Type B pancreatic cell (in vitro differentiated cells): ENCODE data around the gene CFAP65. TPM values are rescaled to one million over a fixed set of nuclear protein-coding genes. Genes with fewer than 3 reads are reported as not detected.

ENCODE experiments used
- DNase-seq: peaks from one replicate; pipeline ENCODE4 v3.0.0; 2021; ENCODE audit warnings: mixed read lengths; ENCODE audit not compliant: unreplicated experiment; ENCODE audit errors: extremely low spot score
- H3K27ac Mint-ChIP-seq: 2 replicates; pipeline ENCODE4 v1.8.0; 2021; ENCODE audit warnings: mild to moderate bottlenecking, mixed read lengths
- H3K27me3 Mint-ChIP-seq: 2 replicates; pipeline ENCODE4 v1.8.0; 2021; ENCODE audit warnings: mixed read lengths
- H3K36me3 Mint-ChIP-seq: 2 replicates; pipeline ENCODE4 v1.8.0; 2021; ENCODE audit warnings: mixed read lengths
- H3K4me1 Mint-ChIP-seq: one replicate; pipeline ENCODE4 v1.8.0; 2021; ENCODE audit warnings: mixed read lengths; ENCODE audit not compliant: unreplicated experiment
- H3K4me3 Mint-ChIP-seq: 2 replicates; pipeline ENCODE4 v1.8.0; 2021; ENCODE audit warnings: mild to moderate bottlenecking, mixed read lengths
- H3K9me3 Mint-ChIP-seq: 2 replicates; pipeline ENCODE4 v1.8.0; 2021; ENCODE audit warnings: mixed read lengths
- total RNA-seq: library from RNA; stranded (reverse); gene quantifications from 2 replicates; pipeline ENCODE4 v1.2.1, GENCODE V29; 2021; ENCODE audit warnings: low replicate concordance
- TF ChIP-seq, protein P1 (sequence below): fragments of 200-600 bp; sonication (generic); conservative IDR thresholded peaks from 2 replicates; pipeline ENCODE4 v1.5.0; 2021; ENCODE audit warnings: antibody characterized with exemption, mild to moderate bottlenecking

CFAP65 gene
- total RNA-seq, 1 donor from 2014 or later = 2.1 TPM

DNA sequence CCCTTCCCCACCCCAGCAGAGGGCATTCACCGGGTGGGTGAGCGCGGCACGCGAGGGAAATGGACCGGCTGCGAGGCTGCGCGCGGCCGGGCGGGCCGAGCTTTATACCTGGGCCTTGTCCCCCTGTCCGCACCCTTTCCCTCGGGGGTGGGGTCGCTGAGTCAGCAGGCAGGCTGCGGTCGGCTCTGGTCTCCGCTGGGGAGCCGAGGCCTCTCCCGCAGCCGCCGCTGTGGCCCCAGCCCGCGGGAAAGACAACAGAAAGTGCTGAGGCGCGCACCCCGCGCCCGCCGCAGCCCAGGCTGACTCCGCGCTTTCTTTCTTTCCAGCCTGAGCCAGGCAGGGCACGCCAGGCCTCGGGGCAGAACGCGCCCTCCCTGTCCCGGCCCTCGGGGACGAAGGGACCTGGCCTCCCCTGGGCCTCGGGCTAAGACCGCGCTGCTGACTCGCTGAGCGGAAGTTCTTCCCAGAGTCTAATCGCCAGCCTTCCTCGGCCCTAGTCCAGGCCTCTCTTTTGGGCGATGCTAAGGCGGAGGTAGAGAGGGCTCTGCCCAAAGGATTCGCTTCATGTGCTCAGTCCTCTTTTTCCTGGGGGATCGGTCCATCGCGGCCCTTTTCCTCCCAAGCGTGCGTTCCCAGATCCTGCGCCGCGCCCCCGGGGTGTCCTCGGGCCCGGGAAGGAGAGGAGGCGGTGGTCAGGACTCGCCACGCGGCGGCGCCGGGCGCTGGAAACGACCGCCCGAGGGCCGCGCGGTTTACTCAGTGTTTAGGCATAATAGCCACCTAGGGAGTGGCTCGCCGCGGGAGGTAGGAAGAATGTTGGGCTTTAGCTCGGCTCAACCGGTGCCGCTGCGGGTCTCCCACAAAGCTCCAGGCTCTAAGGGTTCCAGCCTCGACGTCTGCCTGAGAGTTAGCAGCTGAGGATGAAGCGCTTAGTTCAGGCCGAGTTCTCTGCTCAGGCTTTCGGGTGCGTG lies 47.7 kb downstream of the CFAP65 start, which contains the start of gene CRYBA2:
Gene CRYBA2, minus strand, starts transcription at position 78 of the 971 bp plus-strand sequence. CDS start 246 bp downstream, outside the sequence.
- H3K36me3 Mint-ChIP-seq = no peaks in the 10 kb centered on the region
- TF ChIP-seq, protein P1, sequence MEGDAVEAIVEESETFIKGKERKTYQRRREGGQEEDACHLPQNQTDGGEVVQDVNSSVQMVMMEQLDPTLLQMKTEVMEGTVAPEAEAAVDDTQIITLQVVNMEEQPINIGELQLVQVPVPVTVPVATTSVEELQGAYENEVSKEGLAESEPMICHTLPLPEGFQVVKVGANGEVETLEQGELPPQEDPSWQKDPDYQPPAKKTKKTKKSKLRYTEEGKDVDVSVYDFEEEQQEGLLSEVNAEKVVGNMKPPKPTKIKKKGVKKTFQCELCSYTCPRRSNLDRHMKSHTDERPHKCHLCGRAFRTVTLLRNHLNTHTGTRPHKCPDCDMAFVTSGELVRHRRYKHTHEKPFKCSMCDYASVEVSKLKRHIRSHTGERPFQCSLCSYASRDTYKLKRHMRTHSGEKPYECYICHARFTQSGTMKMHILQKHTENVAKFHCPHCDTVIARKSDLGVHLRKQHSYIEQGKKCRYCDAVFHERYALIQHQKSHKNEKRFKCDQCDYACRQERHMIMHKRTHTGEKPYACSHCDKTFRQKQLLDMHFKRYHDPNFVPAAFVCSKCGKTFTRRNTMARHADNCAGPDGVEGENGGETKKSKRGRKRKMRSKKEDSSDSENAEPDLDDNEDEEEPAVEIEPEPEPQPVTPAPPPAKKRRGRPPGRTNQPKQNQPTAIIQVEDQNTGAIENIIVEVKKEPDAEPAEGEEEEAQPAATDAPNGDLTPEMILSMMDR = no peak

DNA sequence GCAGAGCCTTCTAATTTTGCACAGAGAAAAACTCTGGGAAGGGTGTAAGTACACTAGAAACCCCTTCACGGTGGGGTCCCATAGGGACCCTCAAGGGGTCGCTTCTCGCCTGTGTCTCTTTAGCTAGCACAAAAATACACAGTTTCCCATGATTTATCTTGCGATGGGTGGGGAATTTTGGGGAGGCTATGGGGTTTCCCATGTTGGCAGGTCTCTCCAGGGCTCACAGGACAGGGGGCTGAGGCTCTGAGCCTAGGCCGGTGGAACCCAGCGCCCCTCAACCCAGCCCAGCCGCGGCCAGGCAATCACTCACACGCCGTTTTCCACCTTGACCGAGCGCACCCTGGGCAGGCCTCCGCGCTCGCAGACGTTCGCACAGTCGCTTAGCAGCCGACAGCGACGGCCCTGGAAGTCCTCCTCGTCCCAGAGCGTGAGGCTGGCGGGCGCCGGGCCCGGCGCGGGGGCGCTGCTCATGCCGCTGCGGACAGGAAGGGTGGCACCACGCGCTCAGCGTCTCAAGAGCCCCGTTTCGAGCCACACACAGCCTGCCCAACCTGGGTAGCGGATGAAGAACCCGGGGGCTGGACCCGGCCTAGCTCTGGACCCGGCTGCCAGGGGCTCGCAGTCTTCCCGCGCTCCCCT lies 48.5 kb downstream of the CFAP65 start:
- Mint-ChIP-seq H3K27ac (no peak overlapping the region), H3K27me3 (peaks cover 91% of the 10 kb centered on the region), H3K4me3 (no peak overlapping the region), H3K36me3 (no peaks in the 10 kb centered on the region), H3K9me3 (no peaks in the 10 kb centered on the region), H3K4me1 (no peaks in the 10 kb centered on the region)
- TF ChIP-seq, protein P1 = no peak
- DNase-seq = no peak

More for the DNA sequence above, 47.7 kb downstream of the CFAP65 start, which contains the start of gene CRYBA2:
- peak; percentile 71 for DNase-seq
- Mint-ChIP-seq H3K4me3 (peak within 1 kb of the TSS; percentile 63), H3K27ac (peak within 1 kb of the TSS; percentile 58), H3K27me3 (peaks cover 91% of the 10 kb centered on the region), H3K4me1 (no peaks in the 10 kb centered on the region), H3K9me3 (no peaks in the 10 kb centered on the region)

DNA sequence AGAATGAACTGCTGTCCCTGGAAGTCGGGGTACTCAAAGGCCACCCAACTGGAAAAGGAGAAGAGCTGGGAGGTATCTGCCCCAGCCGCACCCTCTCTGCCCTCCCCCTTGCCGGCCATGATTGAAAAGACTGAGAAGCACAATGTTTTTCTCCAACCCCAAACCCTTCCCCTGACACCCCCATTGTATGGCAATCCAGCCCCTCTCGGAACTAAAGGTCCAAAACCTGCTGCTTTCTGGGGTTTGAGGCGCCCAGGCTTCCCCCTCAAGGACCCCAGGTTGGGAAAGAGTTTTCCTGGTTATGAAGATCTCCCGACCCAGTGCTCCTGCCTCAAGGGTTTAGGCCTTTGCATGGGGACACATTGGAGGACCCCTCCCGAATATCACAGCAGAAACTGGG lies 49.1 kb downstream of the CFAP65 start:
- Mint-ChIP-seq H3K9me3 (no peaks in the 10 kb centered on the region), H3K4me3 (no peak overlapping the region), H3K27me3 (peaks cover 91% of the 10 kb centered on the region), H3K36me3 (no peaks in the 10 kb centered on the region), H3K27ac (no peak overlapping the region), H3K4me1 (no peaks in the 10 kb centered on the region)
- DNase-seq = no peak
- TF ChIP-seq, protein P1 = no peak

DNA sequence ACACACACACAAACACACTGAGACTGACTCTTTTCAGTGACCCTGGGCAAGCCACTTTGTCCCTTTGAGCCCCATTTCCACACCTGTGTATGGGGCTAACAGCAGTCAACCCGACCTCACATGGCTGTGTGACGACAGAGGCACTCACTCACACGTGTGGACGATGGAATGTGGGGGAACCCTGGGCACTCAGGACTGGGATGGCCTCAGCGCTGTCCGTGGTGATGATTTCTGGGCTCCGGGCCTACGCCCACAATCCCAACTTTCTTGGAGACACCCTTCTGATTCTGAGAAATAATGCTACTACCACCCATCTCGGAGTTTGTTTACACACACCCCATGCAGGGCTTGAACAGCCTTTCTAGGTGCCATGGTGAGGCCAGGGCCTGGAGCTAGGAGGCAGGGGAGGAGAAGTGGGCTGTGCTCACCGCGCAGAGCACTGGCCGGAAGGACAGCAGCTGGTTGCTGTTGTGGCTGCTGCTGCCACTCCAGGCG lies 49.6 kb downstream of the CFAP65 start:
- DNase-seq = no peak
- H3K4me1 Mint-ChIP-seq = no peaks in the 10 kb centered on the region
- H3K27ac Mint-ChIP-seq = peak overlapping the region; percentile 20
- peak overlapping the region; percentile 39 for H3K4me3 Mint-ChIP-seq
- no peaks in the 10 kb centered on the region for H3K36me3 Mint-ChIP-seq
- H3K27me3 Mint-ChIP-seq = peaks cover 92% of the 10 kb centered on the region
- TF ChIP-seq, protein P1 = no peak
- H3K9me3 Mint-ChIP-seq = no peaks in the 10 kb centered on the region

DNA sequence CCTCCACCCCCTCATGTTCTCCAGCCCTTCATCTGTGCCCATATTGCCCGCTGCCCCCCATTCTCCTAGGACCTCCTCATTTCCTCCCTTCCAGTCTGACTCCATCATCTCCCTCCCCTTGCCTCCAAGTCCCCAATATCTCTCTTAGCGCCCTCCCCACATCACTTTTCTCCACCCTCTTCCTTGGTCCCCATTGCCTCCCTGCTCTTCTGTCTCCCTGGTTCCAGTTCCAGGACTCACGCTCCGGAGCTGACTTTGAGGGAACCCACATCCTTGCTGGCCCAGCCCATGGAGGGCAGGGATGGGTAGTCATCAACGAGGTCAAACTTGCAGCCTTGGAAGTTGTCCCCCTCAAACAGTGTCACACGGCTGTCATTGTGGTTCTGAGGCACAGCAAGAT lies 50.7 kb downstream of the CFAP65 start:
- no peak for DNase-seq
- Mint-ChIP-seq H3K4me3 (no peak overlapping the region), H3K27ac (no peak overlapping the region), H3K27me3 (peaks cover 93% of the 10 kb centered on the region), H3K36me3 (no peaks in the 10 kb centered on the region), H3K9me3 (no peaks in the 10 kb centered on the region), H3K4me1 (no peaks in the 10 kb centered on the region)
- TF ChIP-seq, protein P1 = no peak
